HL-60 (cell line): Measurements from ENCODE around the gene OBSL1.

Experiments used
- GABPA ChIP-seq: IDR thresholded peaks from 2 replicates; pipeline ENCODE4 v1.6.1; 2012; ENCODE audit warnings: low read depth
- POLR2AphosphoS5 ChIP-seq: IDR thresholded peaks from 2 replicates; pipeline ENCODE4 v1.6.1; 2012; ENCODE audit warnings: low read depth
- SPI1 ChIP-seq: IDR thresholded peaks from 2 replicates; pipeline ENCODE4 v1.6.1; 2012; ENCODE audit warnings: low read depth, mild to moderate bottlenecking, borderline replicate concordance
- TF ChIP-seq, protein P1 (sequence below): IDR thresholded peaks from one replicate; pipeline ENCODE4 v1.5.1; 2011; ENCODE audit warnings: low read length, control low read depth, inconsistent platforms; ENCODE audit not compliant: insufficient read depth
- TF ChIP-seq, protein P2 (sequence below): IDR thresholded peaks from 2 replicates; pipeline ENCODE4 v1.6.1; 2012; ENCODE audit warnings: low read depth; ENCODE audit not compliant: insufficient replicate concordance

DNA sequence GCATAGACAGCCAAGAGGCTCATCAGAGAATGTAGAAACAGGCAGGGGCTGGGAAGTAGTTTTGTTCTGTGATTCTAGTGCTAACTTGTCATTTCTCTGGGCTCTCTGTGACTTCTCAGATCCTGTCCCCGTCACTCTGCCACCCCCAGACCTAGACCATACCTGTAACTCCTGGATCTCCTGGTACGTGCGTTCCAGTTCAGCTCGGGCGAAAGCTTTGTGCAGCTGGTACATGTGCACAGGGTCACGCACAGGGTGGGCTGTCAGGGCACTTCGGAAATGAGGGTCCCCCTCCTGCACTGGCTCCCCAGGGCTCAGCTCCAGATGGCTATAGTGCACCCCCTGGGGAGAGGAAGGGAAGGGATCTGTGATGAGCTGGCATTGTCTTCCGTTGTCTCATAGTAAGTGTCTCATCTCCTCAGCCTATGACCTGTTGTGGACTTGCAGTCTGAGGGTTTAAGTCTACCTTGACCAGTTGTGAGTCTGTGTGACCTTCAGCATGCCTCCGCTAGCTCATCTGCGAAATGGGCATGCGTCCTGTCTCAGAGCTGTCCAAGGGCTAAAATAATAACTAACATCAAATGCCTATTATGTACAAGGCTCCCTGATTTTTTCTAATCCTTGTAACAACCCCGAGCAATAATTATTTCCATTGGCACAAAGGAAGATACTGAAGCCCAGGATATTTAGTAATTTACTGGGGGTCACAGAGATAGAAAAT, 30.4 kb downstream of the OBSL1 start:
- TF ChIP-seq, protein P1, sequence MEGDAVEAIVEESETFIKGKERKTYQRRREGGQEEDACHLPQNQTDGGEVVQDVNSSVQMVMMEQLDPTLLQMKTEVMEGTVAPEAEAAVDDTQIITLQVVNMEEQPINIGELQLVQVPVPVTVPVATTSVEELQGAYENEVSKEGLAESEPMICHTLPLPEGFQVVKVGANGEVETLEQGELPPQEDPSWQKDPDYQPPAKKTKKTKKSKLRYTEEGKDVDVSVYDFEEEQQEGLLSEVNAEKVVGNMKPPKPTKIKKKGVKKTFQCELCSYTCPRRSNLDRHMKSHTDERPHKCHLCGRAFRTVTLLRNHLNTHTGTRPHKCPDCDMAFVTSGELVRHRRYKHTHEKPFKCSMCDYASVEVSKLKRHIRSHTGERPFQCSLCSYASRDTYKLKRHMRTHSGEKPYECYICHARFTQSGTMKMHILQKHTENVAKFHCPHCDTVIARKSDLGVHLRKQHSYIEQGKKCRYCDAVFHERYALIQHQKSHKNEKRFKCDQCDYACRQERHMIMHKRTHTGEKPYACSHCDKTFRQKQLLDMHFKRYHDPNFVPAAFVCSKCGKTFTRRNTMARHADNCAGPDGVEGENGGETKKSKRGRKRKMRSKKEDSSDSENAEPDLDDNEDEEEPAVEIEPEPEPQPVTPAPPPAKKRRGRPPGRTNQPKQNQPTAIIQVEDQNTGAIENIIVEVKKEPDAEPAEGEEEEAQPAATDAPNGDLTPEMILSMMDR = no peak
- no peak for TF ChIP-seq POLR2AphosphoS5
- TF ChIP-seq, protein P2, sequence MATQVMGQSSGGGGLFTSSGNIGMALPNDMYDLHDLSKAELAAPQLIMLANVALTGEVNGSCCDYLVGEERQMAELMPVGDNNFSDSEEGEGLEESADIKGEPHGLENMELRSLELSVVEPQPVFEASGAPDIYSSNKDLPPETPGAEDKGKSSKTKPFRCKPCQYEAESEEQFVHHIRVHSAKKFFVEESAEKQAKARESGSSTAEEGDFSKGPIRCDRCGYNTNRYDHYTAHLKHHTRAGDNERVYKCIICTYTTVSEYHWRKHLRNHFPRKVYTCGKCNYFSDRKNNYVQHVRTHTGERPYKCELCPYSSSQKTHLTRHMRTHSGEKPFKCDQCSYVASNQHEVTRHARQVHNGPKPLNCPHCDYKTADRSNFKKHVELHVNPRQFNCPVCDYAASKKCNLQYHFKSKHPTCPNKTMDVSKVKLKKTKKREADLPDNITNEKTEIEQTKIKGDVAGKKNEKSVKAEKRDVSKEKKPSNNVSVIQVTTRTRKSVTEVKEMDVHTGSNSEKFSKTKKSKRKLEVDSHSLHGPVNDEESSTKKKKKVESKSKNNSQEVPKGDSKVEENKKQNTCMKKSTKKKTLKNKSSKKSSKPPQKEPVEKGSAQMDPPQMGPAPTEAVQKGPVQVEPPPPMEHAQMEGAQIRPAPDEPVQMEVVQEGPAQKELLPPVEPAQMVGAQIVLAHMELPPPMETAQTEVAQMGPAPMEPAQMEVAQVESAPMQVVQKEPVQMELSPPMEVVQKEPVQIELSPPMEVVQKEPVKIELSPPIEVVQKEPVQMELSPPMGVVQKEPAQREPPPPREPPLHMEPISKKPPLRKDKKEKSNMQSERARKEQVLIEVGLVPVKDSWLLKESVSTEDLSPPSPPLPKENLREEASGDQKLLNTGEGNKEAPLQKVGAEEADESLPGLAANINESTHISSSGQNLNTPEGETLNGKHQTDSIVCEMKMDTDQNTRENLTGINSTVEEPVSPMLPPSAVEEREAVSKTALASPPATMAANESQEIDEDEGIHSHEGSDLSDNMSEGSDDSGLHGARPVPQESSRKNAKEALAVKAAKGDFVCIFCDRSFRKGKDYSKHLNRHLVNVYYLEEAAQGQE = no peak
- no peak for TF ChIP-seq GABPA
- no peak for TF ChIP-seq SPI1
